ENCODE data around the gene PGAP2. TPM values are rescaled to one million over a fixed set of nuclear protein-coding genes. Genes with fewer than 3 reads are reported as not detected.

Gene PGAP2
- total RNA-seq, 2 experiments from 2014 or later: 38.9 to 40.8 TPM

DNA sequence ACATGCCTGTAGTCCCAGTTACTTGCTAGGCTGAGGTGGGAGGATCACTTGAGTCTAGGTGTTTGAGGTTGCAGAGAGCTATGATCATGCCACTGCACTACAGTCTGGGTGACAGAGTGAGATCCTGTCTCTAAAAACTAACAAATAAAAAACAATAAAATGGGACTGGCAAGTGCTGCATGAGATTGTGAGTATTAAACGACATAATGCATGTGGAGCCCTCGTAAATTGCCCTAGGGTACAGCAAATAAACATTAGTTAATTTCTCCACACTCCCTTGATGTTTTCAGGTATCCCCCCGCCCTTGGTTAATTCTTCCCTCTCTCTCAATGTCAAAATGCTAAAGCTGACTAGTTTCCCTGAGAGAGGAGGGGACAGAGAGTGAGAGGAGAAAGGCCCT is 37.3 kb downstream of the PGAP2 start:
- CTCF ChIA-PET: interaction anchor here (0.6 to 23.9 kb wide), 4 partner anchors 6 to 236 kb away, joined by 3 to 573 read pairs (median 117); partner anchors contain the start of gene STIM1
- Mint-ChIP-seq H3K4me3 (no peak overlapping the region), H3K36me3 (ENCODE audit: low read depth) (no peaks in the 10 kb centered on the region), H3K27me3 (ENCODE audit: low read depth) (no peaks in the 10 kb centered on the region), H3K27ac (no peak overlapping the region), H3K9me3 (no peaks in the 10 kb centered on the region), H3K4me1 (ENCODE audit: low read depth) (peaks cover 42% of the 10 kb centered on the region)
- DNase-seq: no peak
- intact Hi-C loops (cut with micrococcal nuclease): no loop called here

DNA sequence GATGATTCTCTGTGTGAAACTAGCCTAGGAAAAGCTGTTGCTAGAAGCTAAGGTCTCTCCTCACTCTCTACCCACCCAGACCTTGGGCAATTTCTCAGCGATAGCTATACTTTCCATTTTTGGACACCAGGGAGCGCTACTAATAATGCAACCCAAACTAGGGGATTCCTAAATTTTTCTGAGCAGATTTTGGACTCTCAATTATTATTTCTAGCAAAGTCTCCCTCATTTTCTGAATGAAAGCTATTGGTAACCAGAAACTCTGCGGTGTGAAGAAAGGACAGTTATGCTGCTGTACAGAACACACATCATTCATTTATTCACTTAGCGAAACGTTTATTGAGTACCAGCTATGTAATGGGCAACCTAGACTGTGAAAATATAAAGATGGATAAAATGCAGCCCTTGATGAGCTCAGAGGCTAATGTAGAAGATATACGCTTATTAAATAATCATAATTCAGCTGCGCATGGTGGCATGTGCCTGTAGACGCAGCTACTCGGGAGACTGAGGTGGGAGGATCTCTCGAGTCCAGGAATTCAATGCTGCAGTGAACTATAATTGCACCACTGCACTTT is 41.0 kb downstream of the PGAP2 start:
- H3K9me3 Mint-ChIP-seq: no peaks in the 10 kb centered on the region
- peaks cover 45% of the 10 kb centered on the region for H3K4me1 Mint-ChIP-seq (ENCODE audit: low read depth)
- no peak overlapping the region for H3K4me3 Mint-ChIP-seq
- intact Hi-C loops (cut with micrococcal nuclease): loop anchor here (1.0 kb wide), 2 partner anchors 136 to 223 kb away; no protein-coding TSS in a partner anchor
- H3K27ac Mint-ChIP-seq: no peak overlapping the region
- DNase-seq: peak; percentile 67
- H3K36me3 Mint-ChIP-seq (ENCODE audit: low read depth): no peaks in the 10 kb centered on the region
- CTCF ChIA-PET: interaction anchor here (0.7 to 23.9 kb wide), 35 partner anchors 10 to 242 kb away, joined by 3 to 573 read pairs (median 6); partner anchors contain the start of gene RHOG
- H3K27me3 Mint-ChIP-seq (ENCODE audit: low read depth): no peaks in the 10 kb centered on the region

DNA sequence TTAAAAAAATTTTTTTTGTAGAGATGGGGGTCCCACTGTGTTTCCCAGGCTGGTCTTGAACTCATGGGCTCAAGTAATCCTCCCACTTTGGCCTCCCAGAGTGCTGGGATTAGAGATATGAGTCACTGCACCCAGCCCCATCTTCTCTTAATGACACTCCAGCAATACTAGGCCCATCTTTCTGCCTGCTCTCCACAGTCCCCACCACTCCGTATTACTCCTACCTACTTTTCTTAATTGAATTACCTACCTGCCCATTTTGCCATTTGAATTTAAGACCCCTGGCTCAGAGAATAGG is 45.1 kb downstream of the PGAP2 start:
- H3K4me1 Mint-ChIP-seq (ENCODE audit: low read depth): peaks cover 47% of the 10 kb centered on the region
- intact Hi-C loops (cut with micrococcal nuclease): no loop called here
- peaks cover 3% of the 10 kb centered on the region for H3K36me3 Mint-ChIP-seq (ENCODE audit: low read depth)
- CTCF ChIA-PET: interaction anchor here (0.5 to 23.9 kb wide), 15 partner anchors 14 to 228 kb away, joined by 3 to 573 read pairs (median 14); partner anchors contain the start of gene RHOG
- H3K27ac Mint-ChIP-seq: peak overlapping the region; percentile 98
- H3K9me3 Mint-ChIP-seq: no peaks in the 10 kb centered on the region
- H3K4me3 Mint-ChIP-seq: peak overlapping the region; percentile 88
- H3K27me3 Mint-ChIP-seq (ENCODE audit: low read depth): no peaks in the 10 kb centered on the region
- no peak for DNase-seq

DNA sequence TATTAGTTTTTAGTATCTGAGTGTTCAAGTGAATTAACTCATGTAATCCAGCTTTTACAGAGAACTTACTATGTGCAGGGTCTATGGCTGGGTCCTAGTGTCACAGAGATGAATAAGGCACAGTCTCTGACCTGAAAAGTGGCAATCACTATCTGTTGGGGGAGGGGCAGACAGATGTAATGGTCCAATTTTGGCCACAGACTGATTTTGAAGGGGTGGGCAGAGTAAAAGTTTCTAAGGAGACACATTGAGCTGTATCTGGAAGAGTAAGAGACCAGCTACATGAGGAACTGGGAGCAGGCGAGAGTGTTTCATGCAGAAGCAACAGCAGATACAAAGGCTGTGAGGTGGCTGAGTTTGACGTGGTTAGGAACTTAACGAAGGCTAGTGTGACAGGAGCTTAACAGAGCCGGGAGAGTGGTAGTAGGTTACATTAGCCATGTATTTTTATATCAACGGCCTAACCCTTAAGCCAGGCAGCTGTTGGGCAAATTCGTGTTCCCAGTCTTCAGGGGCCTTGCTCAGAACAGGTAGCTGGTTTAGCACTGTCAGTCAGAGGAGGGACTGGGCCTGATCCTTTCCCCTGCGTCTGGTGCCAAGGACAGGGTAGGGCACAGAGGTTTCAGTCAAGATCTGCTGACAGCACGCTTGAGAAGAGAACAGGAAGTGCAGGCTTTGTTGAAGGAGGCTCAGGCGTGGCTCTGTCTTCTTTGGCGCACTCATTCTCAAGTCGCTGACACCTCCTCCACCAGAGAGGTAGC is 45.7 kb downstream of the PGAP2 start:
- no peaks in the 10 kb centered on the region for H3K27me3 Mint-ChIP-seq (ENCODE audit: low read depth)
- intact Hi-C loops (cut with micrococcal nuclease): loop anchor here (1.0 kb wide), 11 partner anchors 13 to 240 kb away; partner anchors contain the start of gene RRM1
- H3K9me3 Mint-ChIP-seq: no peaks in the 10 kb centered on the region
- peak overlapping the region; percentile 88 for H3K4me3 Mint-ChIP-seq
- H3K27ac Mint-ChIP-seq: peak overlapping the region; percentile 98
- CTCF ChIA-PET: interaction anchor here (0.5 to 23.9 kb wide), 57 partner anchors 13 to 241 kb away, joined by 3 to 573 read pairs (median 5); partner anchors contain the start of genes PGAP2, RHOG and RRM1
- H3K36me3 Mint-ChIP-seq (ENCODE audit: low read depth): peaks cover 3% of the 10 kb centered on the region
- peak; percentile 85 for DNase-seq
- peaks cover 49% of the 10 kb centered on the region for H3K4me1 Mint-ChIP-seq (ENCODE audit: low read depth)

DNA sequence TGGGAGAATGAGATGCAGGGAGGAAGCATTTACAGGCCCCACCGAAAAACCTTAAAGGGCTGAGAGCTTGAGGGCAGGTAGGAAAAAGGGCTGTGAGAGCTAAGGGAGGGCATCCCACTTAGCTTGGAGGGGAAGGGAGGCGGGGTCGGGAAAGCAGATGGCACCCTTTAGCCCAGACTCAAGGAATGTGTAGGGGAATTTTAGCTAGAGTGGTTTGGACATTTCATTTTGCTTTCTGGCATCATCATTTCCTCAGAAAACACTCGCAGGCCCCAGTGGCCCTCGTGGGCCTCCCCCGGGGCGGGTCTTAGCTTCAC is 46.3 kb downstream of the PGAP2 start:
- Mint-ChIP-seq H3K4me1 (ENCODE audit: low read depth) (peaks cover 49% of the 10 kb centered on the region), H3K36me3 (ENCODE audit: low read depth) (peaks cover 3% of the 10 kb centered on the region), H3K27ac (peak overlapping the region; percentile 98), H3K4me3 (peak overlapping the region; percentile 88), H3K27me3 (ENCODE audit: low read depth) (no peaks in the 10 kb centered on the region), H3K9me3 (no peaks in the 10 kb centered on the region)
- CTCF ChIA-PET: interaction anchor here (0.7 to 23.9 kb wide), 55 partner anchors 13 to 240 kb away, joined by 3 to 573 read pairs (median 5); partner anchors contain the start of genes PGAP2, RHOG and RRM1
- intact Hi-C loops (cut with micrococcal nuclease): loop anchor here (1.0 kb wide), 11 partner anchors 13 to 240 kb away; partner anchors contain the start of gene RRM1
- DNase-seq: no peak

DNA sequence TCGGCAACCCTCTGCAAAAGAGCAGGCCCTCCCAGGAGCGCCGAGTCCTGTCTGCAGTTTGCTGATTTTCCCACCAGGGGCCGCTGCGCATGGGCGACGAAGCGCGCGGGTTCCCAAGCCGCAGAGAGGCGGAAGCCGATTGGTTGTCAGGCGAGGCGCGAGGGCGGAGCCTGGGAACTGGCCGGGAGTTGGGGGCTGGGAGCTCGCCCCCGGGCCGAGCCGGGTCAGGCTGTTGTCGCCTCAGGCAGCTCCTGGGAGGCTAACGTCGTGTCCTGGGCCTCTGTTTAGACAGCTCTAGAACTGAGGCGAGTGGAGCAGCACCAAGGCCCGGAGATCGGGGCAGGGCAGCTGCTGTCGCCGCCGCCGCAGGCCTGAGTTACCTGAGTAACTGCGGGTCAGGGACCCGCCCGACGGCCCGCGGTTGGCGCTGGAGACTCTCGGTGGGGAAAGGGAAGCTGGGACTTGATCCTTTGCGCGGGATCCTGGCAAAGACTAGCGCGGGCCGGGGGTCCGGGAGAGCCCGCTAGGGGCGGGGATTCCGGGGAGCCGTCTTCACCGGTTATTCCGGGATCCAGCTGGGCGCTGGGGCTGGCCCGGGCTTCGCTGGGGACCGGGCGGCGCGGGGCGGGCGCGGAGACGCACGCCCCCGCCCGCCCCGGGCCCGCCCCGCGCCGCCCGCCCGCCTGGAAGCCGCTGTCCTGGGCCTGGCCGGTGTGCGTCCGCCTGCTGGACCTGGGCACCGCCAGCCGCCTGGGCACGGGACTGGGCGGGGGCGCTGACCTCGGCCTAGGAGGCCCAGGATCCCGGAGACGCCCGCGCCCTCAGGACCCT is 46.8 kb downstream of the PGAP2 start, which contains the start of gene STIM1:
Gene STIM1, plus strand, starts transcription at position 688 of the 831 bp plus-strand sequence. CDS start 607 bp downstream, outside the sequence.
- H3K36me3 Mint-ChIP-seq (ENCODE audit: low read depth): peaks cover 3% of the 10 kb centered on the region

DNA sequence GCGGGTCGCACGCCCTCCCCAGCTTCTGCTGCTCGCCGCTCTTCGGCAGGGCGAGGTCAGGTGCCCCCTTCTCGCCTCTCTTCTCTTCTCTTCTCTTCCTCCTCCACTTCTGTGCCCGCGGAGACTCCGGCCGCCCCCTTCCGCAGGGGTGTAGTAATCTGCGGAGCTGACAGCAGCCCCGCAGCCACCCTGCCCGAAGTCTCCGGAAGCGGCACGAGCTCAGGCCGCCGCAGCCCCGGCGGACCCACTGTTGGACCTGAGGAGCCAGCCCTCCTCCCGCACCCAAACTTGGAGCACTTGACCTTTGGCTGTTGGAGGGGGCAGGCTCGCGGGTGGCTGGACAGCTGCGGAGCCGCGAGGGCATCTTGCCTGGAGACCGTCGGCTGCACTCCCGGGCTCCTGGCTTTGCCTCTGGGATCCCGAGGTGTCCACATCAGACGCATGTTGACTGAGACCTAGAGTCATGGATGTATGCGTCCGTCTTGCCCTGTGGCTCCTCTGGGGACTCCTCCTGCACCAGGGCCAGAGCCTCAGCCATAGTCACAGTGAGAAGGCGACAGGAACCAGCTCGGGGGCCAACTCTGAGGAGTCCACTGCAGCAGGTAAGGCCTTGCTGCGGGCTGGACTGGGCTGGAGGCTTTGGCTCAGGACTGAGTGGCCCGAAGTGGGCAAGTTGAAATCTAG is 47.6 kb downstream of the PGAP2 start:
- Mint-ChIP-seq H3K27ac (peak overlapping the region; percentile 96), H3K4me3 (peak overlapping the region; percentile 97), H3K36me3 (ENCODE audit: low read depth) (peaks cover 3% of the 10 kb centered on the region), H3K4me1 (ENCODE audit: low read depth) (peaks cover 63% of the 10 kb centered on the region), H3K27me3 (ENCODE audit: low read depth) (no peaks in the 10 kb centered on the region), H3K9me3 (no peaks in the 10 kb centered on the region)
- CTCF ChIA-PET: interaction anchor here (0.8 to 23.9 kb wide), 33 partner anchors 12 to 214 kb away, joined by 3 to 573 read pairs (median 10); partner anchors contain the start of genes NUP98 and RHOG
- intact Hi-C loops (cut with micrococcal nuclease): loop anchor here (1.0 kb wide), 5 partner anchors 9 to 134 kb away; partner anchors contain the start of gene NUP98
- DNase-seq: peak; percentile 68

More for the DNA sequence above, 46.8 kb downstream of the PGAP2 start, which contains the start of gene STIM1:
- DNase-seq: peak; percentile 99
- Mint-ChIP-seq H3K27ac (peak within 1 kb of the TSS; percentile 98), H3K4me3 (peak within 1 kb of the TSS; percentile 97), H3K9me3 (no peaks in the 10 kb centered on the region), H3K27me3 (ENCODE audit: low read depth) (no peaks in the 10 kb centered on the region), H3K4me1 (ENCODE audit: low read depth) (peaks cover 55% of the 10 kb centered on the region)
- intact Hi-C loops (cut with micrococcal nuclease): loop anchor here (1.0 kb wide), 15 partner anchors 14 to 239 kb away; partner anchors contain the start of genes NUP98 and RRM1
- CTCF ChIA-PET: interaction anchor here (0.7 to 23.9 kb wide), 57 partner anchors 12 to 239 kb away, joined by 3 to 573 read pairs (median 5); partner anchors contain the start of genes NUP98, PGAP2, RHOG and RRM1

DNA sequence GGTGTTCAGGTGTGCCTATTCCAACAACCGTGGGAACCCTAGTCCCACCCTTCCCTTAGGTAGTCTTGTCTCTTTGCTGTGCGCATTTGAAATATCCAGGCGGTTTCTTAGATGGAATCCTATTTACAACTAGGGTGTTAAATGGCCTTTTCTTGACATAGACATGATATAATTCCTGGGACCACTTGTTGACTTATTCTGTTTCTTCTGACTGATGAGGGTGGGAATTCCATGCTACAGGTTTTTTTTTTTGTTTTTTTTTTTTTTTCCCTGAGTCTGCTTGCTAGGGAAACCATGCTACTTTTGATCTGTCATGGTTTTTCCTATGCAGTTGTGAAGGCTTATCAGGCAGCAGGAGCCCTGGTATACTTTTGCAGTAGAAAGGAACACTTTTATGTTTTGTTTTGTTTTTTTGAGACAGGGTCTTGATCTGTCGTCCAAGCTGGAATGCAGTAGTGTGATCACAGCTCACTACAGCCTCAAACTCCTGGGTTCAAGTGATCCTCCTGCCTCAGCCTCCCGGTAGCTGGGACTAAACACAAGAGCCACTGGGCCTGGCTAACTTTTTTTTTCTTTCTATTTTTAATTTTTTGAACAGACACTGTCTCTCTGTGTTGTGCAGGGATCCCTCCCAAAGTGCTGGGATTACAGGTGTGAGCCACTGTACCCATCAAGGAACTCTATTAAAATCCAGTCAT is 48.6 kb downstream of the PGAP2 start:
- Mint-ChIP-seq H3K27me3 (ENCODE audit: low read depth) (no peaks in the 10 kb centered on the region), H3K4me1 (ENCODE audit: low read depth) (peaks cover 71% of the 10 kb centered on the region), H3K4me3 (peak overlapping the region; percentile 97), H3K9me3 (peaks cover 1% of the 10 kb centered on the region), H3K27ac (peak overlapping the region; percentile 96), H3K36me3 (ENCODE audit: low read depth) (peaks cover 4% of the 10 kb centered on the region)
- intact Hi-C loops (cut with micrococcal nuclease): loop anchor here (1.0 kb wide), 1 partner anchor 8 kb away; no protein-coding TSS in a partner anchor
- DNase-seq: no peak
- CTCF ChIA-PET: interaction anchor here (0.7 to 23.9 kb wide), 8 partner anchors 11 to 212 kb away, joined by 3 to 573 read pairs (median 16); partner anchors contain the start of gene RHOG

DNA sequence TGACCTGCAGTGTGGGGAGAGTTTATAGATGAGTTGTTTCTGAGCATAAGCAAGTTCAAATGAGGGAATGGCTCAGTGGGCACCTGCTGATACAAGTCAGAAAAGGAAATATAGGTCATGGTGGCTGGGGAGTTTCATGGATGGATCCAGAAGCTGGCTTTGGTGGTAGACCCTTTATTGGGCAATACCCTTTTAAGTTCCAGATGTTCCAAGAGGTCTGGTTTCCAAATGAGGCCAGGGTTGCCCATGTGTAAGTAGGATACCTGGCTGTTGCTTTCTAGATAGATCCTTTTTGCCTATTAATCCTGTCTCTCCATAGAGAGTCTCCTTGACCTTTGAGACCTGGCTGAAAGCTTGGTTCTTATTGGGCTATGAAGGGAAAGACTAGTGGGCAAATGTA is 49.3 kb downstream of the PGAP2 start:
- intact Hi-C loops (cut with micrococcal nuclease): loop anchor here (1.0 kb wide), 1 partner anchor 22 kb away; no protein-coding TSS in a partner anchor
- H3K9me3 Mint-ChIP-seq: peaks cover 1% of the 10 kb centered on the region
- peaks cover 4% of the 10 kb centered on the region for H3K36me3 Mint-ChIP-seq (ENCODE audit: low read depth)
- H3K4me1 Mint-ChIP-seq (ENCODE audit: low read depth): peaks cover 72% of the 10 kb centered on the region
- H3K27ac Mint-ChIP-seq: peak overlapping the region; percentile 96
- CTCF ChIA-PET: interaction anchor here (0.7 to 23.9 kb wide), 9 partner anchors 10 to 212 kb away, joined by 3 to 573 read pairs (median 3); no protein-coding TSS in a partner anchor
- H3K27me3 Mint-ChIP-seq (ENCODE audit: low read depth): no peaks in the 10 kb centered on the region
- peak; percentile 32 for DNase-seq
- H3K4me3 Mint-ChIP-seq: peak overlapping the region; percentile 97

DNA sequence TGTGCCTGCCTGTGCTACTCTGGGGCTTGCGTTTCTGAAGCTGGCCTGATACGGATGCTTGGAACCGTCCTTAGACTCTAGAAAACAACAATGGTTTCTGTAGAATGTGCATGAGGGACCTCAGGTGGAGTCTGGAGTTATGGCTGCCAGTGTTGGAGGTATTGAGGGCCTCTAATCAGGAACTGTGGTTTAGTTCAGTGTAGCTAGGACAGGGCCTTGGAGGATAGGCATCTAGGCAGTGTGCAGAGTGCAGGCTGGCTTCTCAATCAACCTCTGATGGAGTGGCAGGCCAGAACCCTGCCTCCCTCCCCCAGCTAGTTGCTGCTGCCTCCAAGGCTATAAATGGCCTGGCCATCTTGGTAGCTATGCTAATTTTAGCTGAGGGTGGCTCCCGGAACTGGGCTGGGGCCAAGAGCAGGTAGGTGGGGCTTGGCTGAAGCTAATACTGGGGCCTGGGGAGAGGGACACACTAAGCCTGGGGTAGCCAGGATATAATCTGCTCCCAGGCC is 51.1 kb downstream of the PGAP2 start:
- H3K36me3 Mint-ChIP-seq (ENCODE audit: low read depth): peaks cover 4% of the 10 kb centered on the region
- peak overlapping the region; percentile 58 for H3K4me3 Mint-ChIP-seq
- H3K27me3 Mint-ChIP-seq (ENCODE audit: low read depth): no peaks in the 10 kb centered on the region
- DNase-seq: peak; percentile 47
- peaks cover 66% of the 10 kb centered on the region for H3K4me1 Mint-ChIP-seq (ENCODE audit: low read depth)
- H3K9me3 Mint-ChIP-seq: peaks cover 1% of the 10 kb centered on the region
- peak overlapping the region; percentile 64 for H3K27ac Mint-ChIP-seq
- intact Hi-C loops (cut with micrococcal nuclease): no loop called here
- CTCF ChIA-PET: interaction anchor here (0.7 to 23.9 kb wide), 10 partner anchors 8 to 210 kb away, joined by 3 to 573 read pairs (median 5); no protein-coding TSS in a partner anchor

Measured in activated naive CD4-positive, alpha-beta T cell treated with anti-CD3 and anti-CD28 coated beads for 36 hours (primary cell).